Measurements from ENCODE around the gene CCRL2.
"Not testable (repeated sequence)": the region's sequence is repeated elsewhere in the genome, so short reads cannot be mapped to it uniquely, and the experiment has no call there.

Gene CCRL2

DNA sequence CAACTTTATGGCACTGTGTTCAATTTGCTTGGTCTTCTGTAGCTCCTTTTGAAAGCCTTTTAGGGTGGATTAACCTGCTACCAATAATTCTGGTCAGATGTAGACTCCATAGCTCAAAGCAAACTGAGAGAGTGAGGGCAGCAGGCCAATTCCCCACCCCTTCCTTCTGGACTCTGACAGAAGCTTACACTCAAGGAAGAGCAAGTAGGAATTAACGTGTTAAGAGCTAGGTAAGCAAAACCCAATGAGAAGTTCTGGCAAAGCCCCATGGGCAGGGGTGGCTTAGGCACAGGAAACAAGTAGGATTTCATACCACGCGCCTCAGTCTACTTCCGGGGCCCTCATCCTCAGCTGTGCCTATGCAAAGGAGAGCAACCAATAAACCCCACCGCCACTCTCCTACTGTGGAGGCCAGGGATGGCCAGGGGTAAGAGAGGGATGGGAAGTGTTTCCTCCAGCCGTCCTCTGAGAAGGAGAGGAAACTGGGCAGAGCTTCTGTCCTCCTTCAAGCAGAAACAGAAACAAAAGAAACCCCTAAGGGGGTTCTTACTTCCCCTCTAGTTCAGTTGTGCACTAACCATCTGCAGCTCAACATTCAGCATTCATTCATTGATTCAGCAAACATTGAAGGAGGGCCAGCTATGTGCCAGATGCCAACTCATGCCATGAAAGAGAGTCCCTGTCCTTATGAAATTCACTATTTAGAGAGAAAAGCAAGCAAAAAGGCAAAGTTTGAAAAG lies 23.7 kb upstream of the CCRL2 start:
- H3K36me3 ChIP-seq (ENCODE audit: control insufficient read depth, insufficient read depth, low read length) = no peaks in the 10 kb centered on the region
- no peak for DNase-seq (ENCODE audit: extremely low read depth, insufficient read length)
- TF ChIP-seq, protein P1, sequence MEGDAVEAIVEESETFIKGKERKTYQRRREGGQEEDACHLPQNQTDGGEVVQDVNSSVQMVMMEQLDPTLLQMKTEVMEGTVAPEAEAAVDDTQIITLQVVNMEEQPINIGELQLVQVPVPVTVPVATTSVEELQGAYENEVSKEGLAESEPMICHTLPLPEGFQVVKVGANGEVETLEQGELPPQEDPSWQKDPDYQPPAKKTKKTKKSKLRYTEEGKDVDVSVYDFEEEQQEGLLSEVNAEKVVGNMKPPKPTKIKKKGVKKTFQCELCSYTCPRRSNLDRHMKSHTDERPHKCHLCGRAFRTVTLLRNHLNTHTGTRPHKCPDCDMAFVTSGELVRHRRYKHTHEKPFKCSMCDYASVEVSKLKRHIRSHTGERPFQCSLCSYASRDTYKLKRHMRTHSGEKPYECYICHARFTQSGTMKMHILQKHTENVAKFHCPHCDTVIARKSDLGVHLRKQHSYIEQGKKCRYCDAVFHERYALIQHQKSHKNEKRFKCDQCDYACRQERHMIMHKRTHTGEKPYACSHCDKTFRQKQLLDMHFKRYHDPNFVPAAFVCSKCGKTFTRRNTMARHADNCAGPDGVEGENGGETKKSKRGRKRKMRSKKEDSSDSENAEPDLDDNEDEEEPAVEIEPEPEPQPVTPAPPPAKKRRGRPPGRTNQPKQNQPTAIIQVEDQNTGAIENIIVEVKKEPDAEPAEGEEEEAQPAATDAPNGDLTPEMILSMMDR (IDR thresholded peaks at IDR 0.05; ENCODE audit: insufficient read depth, low read length, poor library complexity, severe bottlenecking) = no peak
- no peaks in the 10 kb centered on the region for H3K27me3 ChIP-seq (replicated peaks; ENCODE audit: control insufficient read depth, insufficient read depth, low read length)
- no peak overlapping the region for H3K4me3 ChIP-seq (replicated peaks; ENCODE audit: low read depth, low read length)

DNA sequence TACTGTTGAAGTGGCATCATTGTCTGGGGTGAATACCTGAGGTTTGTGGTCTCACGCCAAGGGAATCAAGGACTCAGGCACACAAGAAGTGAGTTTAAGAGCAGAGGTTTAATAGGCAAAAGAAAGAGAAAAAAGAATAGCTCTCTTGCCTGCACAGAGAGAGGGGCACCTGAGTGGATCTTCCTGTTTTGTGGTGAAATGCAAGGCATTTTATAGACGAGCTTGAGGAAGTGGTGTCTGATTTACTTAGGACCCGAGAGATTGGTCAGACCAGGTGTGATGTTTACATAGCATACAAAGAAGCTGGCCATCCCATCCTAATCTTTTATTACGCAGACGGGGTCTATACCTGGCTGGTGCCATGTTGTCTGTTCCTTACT lies 23.1 kb upstream of the CCRL2 start:
- no peaks in the 10 kb centered on the region for H3K36me3 ChIP-seq (ENCODE audit: control insufficient read depth, insufficient read depth, low read length)
- H3K4me3 ChIP-seq (replicated peaks; ENCODE audit: low read depth, low read length) = no peak overlapping the region
- DNase-seq (ENCODE audit: extremely low read depth, insufficient read length) = no peak
- H3K27me3 ChIP-seq (replicated peaks; ENCODE audit: control insufficient read depth, insufficient read depth, low read length) = no peaks in the 10 kb centered on the region
- TF ChIP-seq, protein P1 (IDR thresholded peaks at IDR 0.05; ENCODE audit: insufficient read depth, low read length, poor library complexity, severe bottlenecking) = no peak

DNA sequence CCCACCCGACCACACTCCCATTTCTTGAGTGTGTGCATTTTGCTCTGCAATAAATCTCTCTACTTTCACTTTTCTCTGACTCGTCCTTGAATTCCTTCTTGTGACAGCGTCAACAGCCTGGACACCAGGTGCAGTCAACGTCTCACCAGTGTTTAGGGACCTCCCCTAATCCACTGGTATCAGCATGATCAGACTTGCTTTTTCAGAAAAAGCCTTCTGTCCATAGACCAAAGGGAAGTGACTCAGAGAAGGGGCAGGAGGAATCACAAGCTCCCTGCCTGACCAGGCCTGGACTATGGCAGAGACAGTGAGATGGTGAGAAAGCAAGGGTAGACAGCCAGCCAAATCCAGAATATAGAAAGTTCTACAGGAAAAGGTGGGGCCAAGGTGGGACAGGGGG lies 20.9 kb upstream of the CCRL2 start:
- Histone ChIP-seq H3K4me3 (replicated peaks; ENCODE audit: low read depth, low read length) (no peak overlapping the region), H3K27me3 (replicated peaks; ENCODE audit: control insufficient read depth, insufficient read depth, low read length) (no peaks in the 10 kb centered on the region), H3K36me3 (ENCODE audit: control insufficient read depth, insufficient read depth, low read length) (no peaks in the 10 kb centered on the region)
- TF ChIP-seq, protein P1 (IDR thresholded peaks at IDR 0.05; ENCODE audit: insufficient read depth, low read length, poor library complexity, severe bottlenecking) = no peak
- DNase-seq (ENCODE audit: extremely low read depth, insufficient read length) = no peak

DNA sequence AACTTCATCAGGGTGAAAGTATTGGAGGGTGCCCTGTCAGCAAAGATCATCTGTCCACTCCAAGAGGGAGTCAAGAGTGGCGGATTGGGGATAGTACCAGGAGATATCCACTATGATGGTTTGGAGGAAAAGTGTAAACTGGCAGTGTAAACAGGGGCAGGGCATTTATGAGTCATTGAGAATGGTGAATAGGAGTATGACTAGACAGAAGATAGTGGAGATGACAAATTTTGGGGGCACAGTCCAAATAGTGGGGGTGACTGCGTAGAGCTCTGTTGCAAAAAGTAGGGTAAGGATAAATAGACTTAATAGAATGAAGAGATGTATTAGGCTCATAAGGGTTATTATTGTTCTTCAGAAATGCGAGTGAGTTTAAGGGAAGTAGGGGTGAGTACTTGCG lies 18.2 kb upstream of the CCRL2 start:
- not testable (repeated sequence) for H3K36me3 ChIP-seq (ENCODE audit: control insufficient read depth, insufficient read depth, low read length); DNase-seq (ENCODE audit: extremely low read depth, insufficient read length)

GRCh38 chr3:46389306-46389705 lies 17.8 kb upstream of the CCRL2 start:
- Histone ChIP-seq H3K4me3 (replicated peaks; ENCODE audit: low read depth, low read length) (no peak overlapping the region), H3K36me3 (ENCODE audit: control insufficient read depth, insufficient read depth, low read length) (no peaks in the 10 kb centered on the region), H3K27me3 (replicated peaks; ENCODE audit: control insufficient read depth, insufficient read depth, low read length) (no peaks in the 10 kb centered on the region)
- TF ChIP-seq, protein P1 (IDR thresholded peaks at IDR 0.05; ENCODE audit: insufficient read depth, low read length, poor library complexity, severe bottlenecking) = no peak
- no peak for DNase-seq (ENCODE audit: extremely low read depth, insufficient read length)

More for the DNA sequence above, 18.2 kb upstream of the CCRL2 start:
- not testable (repeated sequence) for H3K27me3 ChIP-seq (replicated peaks; ENCODE audit: control insufficient read depth, insufficient read depth, low read length); H3K4me3 ChIP-seq (replicated peaks; ENCODE audit: low read depth, low read length)

- H3K4me3 ChIP-seq (replicated peaks; ENCODE audit: low read depth, low read length); H3K27me3 ChIP-seq (replicated peaks; ENCODE audit: control insufficient read depth, insufficient read depth, low read length); H3K36me3 ChIP-seq (ENCODE audit: control insufficient read depth, insufficient read depth, low read length); DNase-seq (ENCODE audit: extremely low read depth, insufficient read length): not testable (repeated sequence)
These were observed 15.5 kb upstream of the CCRL2 start for GRCh38 chr3:46391526-46391925.

DNA sequence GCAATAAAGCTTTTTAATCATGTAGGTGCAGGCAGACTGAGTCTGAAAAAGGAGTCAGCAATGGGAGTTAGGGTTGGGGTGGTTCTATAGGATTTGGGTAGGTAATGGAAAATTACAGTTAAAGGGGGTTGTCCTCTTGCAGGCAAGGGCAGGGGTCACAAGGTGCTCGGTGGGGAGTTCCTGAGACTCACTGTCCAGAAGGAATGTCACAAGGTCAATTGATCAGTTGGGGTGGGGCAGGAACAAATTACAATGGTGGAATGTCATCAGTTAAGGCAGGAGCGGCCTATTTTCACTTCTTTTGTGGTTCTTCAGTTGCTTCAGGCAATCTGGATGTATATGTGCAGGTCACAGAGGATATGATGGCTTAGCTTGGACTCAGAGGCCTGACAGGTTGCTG lies 14.0 kb upstream of the CCRL2 start:
- no peak overlapping the region for H3K4me3 ChIP-seq (replicated peaks; ENCODE audit: low read depth, low read length)
- no peak for DNase-seq (ENCODE audit: extremely low read depth, insufficient read length)
- H3K27me3 ChIP-seq (replicated peaks; ENCODE audit: control insufficient read depth, insufficient read depth, low read length) = no peaks in the 10 kb centered on the region; the same call in 1 of the 2 replicates
- TF ChIP-seq, protein P1 (IDR thresholded peaks at IDR 0.05; ENCODE audit: insufficient read depth, low read length, poor library complexity, severe bottlenecking) = no peak
- no peaks in the 10 kb centered on the region for H3K36me3 ChIP-seq (ENCODE audit: control insufficient read depth, insufficient read depth, low read length)
